RWPE2 (cell line): ENCODE data around the gene PRKG1.

Source experiments
- ATAC-seq: fragments of 200-7000 bp; cut with Tn5 transposase; 3 replicates; pipeline ENCODE4 v1.9.1; 2021; ENCODE audit warnings: low read depth
- DNase-seq: peaks from one replicate; pipeline ENCODE4 v3.0.0-alpha.2; 2020; ENCODE audit warnings: low spot score
- H3K27ac ChIP-seq: fragments of 450-650 bp; 2 replicates; pipeline ENCODE4 v1.5.1; 2017; ENCODE audit warnings: mild to moderate bottlenecking; ENCODE audit not compliant: poor library complexity, severe bottlenecking
- H3K27me3 ChIP-seq: fragments of 250-450 bp; sonication (Bioruptor Pico); 2 replicates; pipeline ENCODE4 v1.5.1; 2021; ENCODE audit warnings: mild to moderate bottlenecking, moderate library complexity; ENCODE audit not compliant: insufficient read depth, poor library complexity, severe bottlenecking
- H3K36me3 ChIP-seq: fragments of 250-450 bp; sonication (Bioruptor Pico); 2 replicates; pipeline ENCODE4 v1.5.1; 2020; ENCODE audit warnings: low read depth, mild to moderate bottlenecking, moderate library complexity
- H3K4me1 ChIP-seq: fragments of 250-450 bp; sonication (Bioruptor Pico); 2 replicates; pipeline ENCODE4 v1.5.1; 2021; ENCODE audit warnings: mild to moderate bottlenecking, moderate library complexity; ENCODE audit not compliant: insufficient read depth, poor library complexity, severe bottlenecking
- H3K4me3 ChIP-seq: fragments of 250-450 bp; sonication (Bioruptor Pico); 2 replicates; pipeline ENCODE4 v1.5.1; 2021; ENCODE audit warnings: mild to moderate bottlenecking, moderate library complexity; ENCODE audit not compliant: severe bottlenecking
- H3K9me3 ChIP-seq: fragments of 250-450 bp; sonication (Bioruptor Pico); 2 replicates; pipeline ENCODE4 v1.5.1; 2021; ENCODE audit warnings: mild to moderate bottlenecking, moderate library complexity; ENCODE audit not compliant: severe bottlenecking
- CTCF ChIP-seq: fragments of 450-650 bp; IDR thresholded peaks from one replicate; pipeline ENCODE4 v1.5.1; 2017; ENCODE audit warnings: mild to moderate bottlenecking, moderate library complexity; ENCODE audit not compliant: poor library complexity, severe bottlenecking

The PRKG1 gene

GRCh38 chr10:52208365-52208764, 1134.1 kb downstream of the PRKG1 start:
- no peak overlapping the region for H3K27ac ChIP-seq
- ATAC-seq (no peak), DNase-seq (no peak)
- no peak for TF ChIP-seq CTCF
- H3K4me3 ChIP-seq = no peak overlapping the region
- no peaks in the 10 kb centered on the region for H3K27me3 ChIP-seq
- no peaks in the 10 kb centered on the region for H3K9me3 ChIP-seq
- H3K4me1 ChIP-seq = no peaks in the 10 kb centered on the region
- no peaks in the 10 kb centered on the region for H3K36me3 ChIP-seq

- DNase-seq (no peak), ATAC-seq (no peak)
- Histone ChIP-seq H3K4me1 (no peaks in the 10 kb centered on the region), H3K27ac (no peak overlapping the region), H3K27me3 (no peaks in the 10 kb centered on the region), H3K4me3 (no peak overlapping the region), H3K9me3 (no peaks in the 10 kb centered on the region), H3K36me3 (no peaks in the 10 kb centered on the region)
- no peak for TF ChIP-seq CTCF
Observed at GRCh38 chr10:52210161-52210560, 1135.9 kb downstream of the PRKG1 start.

GRCh38 chr10:52212062-52212461, 1137.8 kb downstream of the PRKG1 start:
- ATAC-seq (no peak), DNase-seq (no peak)
- H3K9me3 ChIP-seq = no peaks in the 10 kb centered on the region
- no peaks in the 10 kb centered on the region for H3K27me3 ChIP-seq
- H3K27ac ChIP-seq = no peak overlapping the region
- no peaks in the 10 kb centered on the region for H3K36me3 ChIP-seq
- H3K4me1 ChIP-seq = no peaks in the 10 kb centered on the region
- H3K4me3 ChIP-seq = no peak overlapping the region
- TF ChIP-seq CTCF = no peak

- Histone ChIP-seq H3K9me3 (no peaks in the 10 kb centered on the region), H3K4me3 (no peak overlapping the region), H3K27me3 (no peaks in the 10 kb centered on the region), H3K36me3 (no peaks in the 10 kb centered on the region), H3K27ac (no peak overlapping the region), H3K4me1 (no peaks in the 10 kb centered on the region)
- DNase-seq (no peak), ATAC-seq (no peak)
- no peak for TF ChIP-seq CTCF
Observed at GRCh38 chr10:52212802-52213201, 1138.5 kb downstream of the PRKG1 start.

GRCh38 chr10:52213321-52213752, 1139.0 kb downstream of the PRKG1 start:
- TF ChIP-seq CTCF = no peak
- H3K4me3 ChIP-seq = no peak overlapping the region
- no peaks in the 10 kb centered on the region for H3K4me1 ChIP-seq
- no peaks in the 10 kb centered on the region for H3K36me3 ChIP-seq
- ATAC-seq (peak; percentile 66), DNase-seq (no peak)
- no peak overlapping the region for H3K27ac ChIP-seq
- no peaks in the 10 kb centered on the region for H3K27me3 ChIP-seq
- H3K9me3 ChIP-seq = no peaks in the 10 kb centered on the region
